ENCODE data around the gene ERF. TPM values are rescaled to one million over a fixed set of nuclear protein-coding genes. Genes with fewer than 3 reads are reported as not detected.

The ERF gene
- total RNA-seq, 1 donor from 2014 or later, result 28.0 TPM

DNA sequence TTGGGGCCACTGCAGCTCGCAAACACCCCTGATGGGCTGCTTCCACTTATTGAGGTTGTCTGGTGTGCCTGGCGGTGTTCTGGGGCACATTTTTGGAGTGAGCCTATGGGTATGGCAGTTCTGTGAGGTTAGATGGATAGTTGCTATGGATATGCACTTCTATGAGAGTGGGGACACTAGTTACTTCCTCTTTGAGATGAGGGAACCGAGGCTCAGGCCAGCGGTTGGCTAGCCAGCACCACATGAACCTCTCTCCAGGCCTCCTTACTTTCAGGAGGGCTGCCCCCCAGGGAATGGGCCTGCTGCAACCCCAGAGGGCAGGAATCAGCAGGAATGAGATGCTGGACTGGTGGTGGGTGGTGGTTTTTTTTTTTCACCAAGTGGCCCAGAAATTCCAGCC is 33.5 kb upstream of the ERF start:
- Mint-ChIP-seq H3K9me3 (ENCODE audit: unreplicated experiment) (peaks cover 12% of the 10 kb centered on the region), H3K4me1 (ENCODE audit: low read depth, unreplicated experiment) (peaks cover 11% of the 10 kb centered on the region), H3K27me3 (ENCODE audit: unreplicated experiment) (peaks cover 11% of the 10 kb centered on the region), H3K4me3 (ENCODE audit: unreplicated experiment) (no peak overlapping the region), H3K27ac (ENCODE audit: unreplicated experiment) (no peak overlapping the region), H3K36me3 (ENCODE audit: unreplicated experiment) (peaks cover 4% of the 10 kb centered on the region)
- no peak for DNase-seq
- TF ChIP-seq, protein P1, sequence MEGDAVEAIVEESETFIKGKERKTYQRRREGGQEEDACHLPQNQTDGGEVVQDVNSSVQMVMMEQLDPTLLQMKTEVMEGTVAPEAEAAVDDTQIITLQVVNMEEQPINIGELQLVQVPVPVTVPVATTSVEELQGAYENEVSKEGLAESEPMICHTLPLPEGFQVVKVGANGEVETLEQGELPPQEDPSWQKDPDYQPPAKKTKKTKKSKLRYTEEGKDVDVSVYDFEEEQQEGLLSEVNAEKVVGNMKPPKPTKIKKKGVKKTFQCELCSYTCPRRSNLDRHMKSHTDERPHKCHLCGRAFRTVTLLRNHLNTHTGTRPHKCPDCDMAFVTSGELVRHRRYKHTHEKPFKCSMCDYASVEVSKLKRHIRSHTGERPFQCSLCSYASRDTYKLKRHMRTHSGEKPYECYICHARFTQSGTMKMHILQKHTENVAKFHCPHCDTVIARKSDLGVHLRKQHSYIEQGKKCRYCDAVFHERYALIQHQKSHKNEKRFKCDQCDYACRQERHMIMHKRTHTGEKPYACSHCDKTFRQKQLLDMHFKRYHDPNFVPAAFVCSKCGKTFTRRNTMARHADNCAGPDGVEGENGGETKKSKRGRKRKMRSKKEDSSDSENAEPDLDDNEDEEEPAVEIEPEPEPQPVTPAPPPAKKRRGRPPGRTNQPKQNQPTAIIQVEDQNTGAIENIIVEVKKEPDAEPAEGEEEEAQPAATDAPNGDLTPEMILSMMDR (IDR thresholded peaks at IDR 0.05; ENCODE audit: partially characterized antibody, unreplicated experiment), result no peak

GRCh38 chr19:42287827-42288107 is 32.8 kb upstream of the ERF start:
- Mint-ChIP-seq H3K27me3 (ENCODE audit: unreplicated experiment) (peaks cover 11% of the 10 kb centered on the region), H3K9me3 (ENCODE audit: unreplicated experiment) (peaks cover 10% of the 10 kb centered on the region), H3K4me1 (ENCODE audit: low read depth, unreplicated experiment) (peaks cover 9% of the 10 kb centered on the region), H3K27ac (ENCODE audit: unreplicated experiment) (no peak overlapping the region), H3K4me3 (ENCODE audit: unreplicated experiment) (no peak overlapping the region), H3K36me3 (ENCODE audit: unreplicated experiment) (peaks cover 4% of the 10 kb centered on the region)
- TF ChIP-seq, protein P1 (IDR thresholded peaks at IDR 0.05; ENCODE audit: partially characterized antibody, unreplicated experiment), result no peak
- no peak for DNase-seq

GRCh38 chr19:42287017-42287826 is 32.3 kb upstream of the ERF start:
- H3K27ac Mint-ChIP-seq (ENCODE audit: unreplicated experiment), result no peak overlapping the region
- H3K27me3 Mint-ChIP-seq (ENCODE audit: unreplicated experiment), result peaks cover 14% of the 10 kb centered on the region
- H3K4me3 Mint-ChIP-seq (ENCODE audit: unreplicated experiment), result no peak overlapping the region
- H3K9me3 Mint-ChIP-seq (ENCODE audit: unreplicated experiment), result peaks cover 13% of the 10 kb centered on the region
- DNase-seq, result no peak
- TF ChIP-seq, protein P1 (IDR thresholded peaks at IDR 0.05; ENCODE audit: partially characterized antibody, unreplicated experiment), result no peak
- H3K4me1 Mint-ChIP-seq (ENCODE audit: low read depth, unreplicated experiment), result peaks cover 13% of the 10 kb centered on the region
- H3K36me3 Mint-ChIP-seq (ENCODE audit: unreplicated experiment), result peaks cover 4% of the 10 kb centered on the region

GRCh38 chr19:42286349-42287016 is 31.6 kb upstream of the ERF start:
- Mint-ChIP-seq H3K9me3 (ENCODE audit: unreplicated experiment) (peaks cover 13% of the 10 kb centered on the region), H3K36me3 (ENCODE audit: unreplicated experiment) (peaks cover under 1% of the 10 kb centered on the region), H3K27ac (ENCODE audit: unreplicated experiment) (peak overlapping the region; percentile 86), H3K4me1 (ENCODE audit: low read depth, unreplicated experiment) (peaks cover 12% of the 10 kb centered on the region), H3K4me3 (ENCODE audit: unreplicated experiment) (peak overlapping the region; percentile 97), H3K27me3 (ENCODE audit: unreplicated experiment) (peaks cover 14% of the 10 kb centered on the region)
- DNase-seq, result no peak
- TF ChIP-seq, protein P1 (IDR thresholded peaks at IDR 0.05; ENCODE audit: partially characterized antibody, unreplicated experiment), result no peak

DNA sequence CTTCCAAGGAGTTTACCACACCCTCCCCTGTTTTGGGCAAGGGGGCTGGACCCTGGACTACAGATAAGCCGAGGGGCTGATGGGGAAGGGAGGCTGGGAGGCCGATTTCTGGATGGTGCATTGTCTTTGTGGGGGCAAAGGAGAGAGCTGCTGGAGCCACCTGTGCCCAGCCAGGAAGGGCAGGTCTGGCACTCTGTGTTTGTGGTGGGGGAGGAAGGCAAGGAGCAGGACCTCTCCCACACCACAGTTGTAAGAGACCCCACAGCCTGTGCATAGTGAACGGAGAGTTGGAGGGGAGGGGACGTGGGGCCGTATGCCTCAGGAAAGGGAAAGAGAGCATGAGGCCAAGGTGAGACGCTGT is 31.0 kb upstream of the ERF start:
- DNase-seq, result no peak
- Mint-ChIP-seq H3K27ac (ENCODE audit: unreplicated experiment) (peak overlapping the region; percentile 86), H3K27me3 (ENCODE audit: unreplicated experiment) (peaks cover 14% of the 10 kb centered on the region), H3K4me1 (ENCODE audit: low read depth, unreplicated experiment) (peaks cover 12% of the 10 kb centered on the region), H3K9me3 (ENCODE audit: unreplicated experiment) (peaks cover 13% of the 10 kb centered on the region), H3K4me3 (ENCODE audit: unreplicated experiment) (peak overlapping the region; percentile 97), H3K36me3 (ENCODE audit: unreplicated experiment) (no peaks in the 10 kb centered on the region)
- TF ChIP-seq, protein P1 (IDR thresholded peaks at IDR 0.05; ENCODE audit: partially characterized antibody, unreplicated experiment), result no peak

Measured in glutamatergic neuron (in vitro differentiated cells).